Keratinocyte (primary cell): ENCODE measurements around the gene TFRC.

Source experiments
- EZH2 ChIP-seq: IDR thresholded peaks from one replicate; pipeline ENCODE4 v1.6.1; 2012; ENCODE audit warnings: inconsistent platforms, mild to moderate bottlenecking, low read length, moderate library complexity
- TF ChIP-seq, protein P1 (sequence below), 3 experiments: IDR thresholded peaks in 1 of 3; conservative IDR thresholded peaks in 1 of 3; optimal IDR thresholded peaks in 1 of 3; 2 replicates in 2 of 3; 3 replicates in 1 of 3; pipeline versions ENCODE3 to v1.5.1; 2011; ENCODE audit warnings: low read length in 3 of 3, mild to moderate bottlenecking in 3 of 3, moderate library complexity in 2 of 3, control low read depth in 1 of 3, inconsistent platforms in 1 of 3; ENCODE audit not compliant: insufficient read depth in 2 of 3; ENCODE audit errors: extremely low read depth in 1 of 3

GRCh38 chr3:196128172-196128843 is 46.4 kb upstream of the TFRC start:
- TF ChIP-seq, protein P1, sequence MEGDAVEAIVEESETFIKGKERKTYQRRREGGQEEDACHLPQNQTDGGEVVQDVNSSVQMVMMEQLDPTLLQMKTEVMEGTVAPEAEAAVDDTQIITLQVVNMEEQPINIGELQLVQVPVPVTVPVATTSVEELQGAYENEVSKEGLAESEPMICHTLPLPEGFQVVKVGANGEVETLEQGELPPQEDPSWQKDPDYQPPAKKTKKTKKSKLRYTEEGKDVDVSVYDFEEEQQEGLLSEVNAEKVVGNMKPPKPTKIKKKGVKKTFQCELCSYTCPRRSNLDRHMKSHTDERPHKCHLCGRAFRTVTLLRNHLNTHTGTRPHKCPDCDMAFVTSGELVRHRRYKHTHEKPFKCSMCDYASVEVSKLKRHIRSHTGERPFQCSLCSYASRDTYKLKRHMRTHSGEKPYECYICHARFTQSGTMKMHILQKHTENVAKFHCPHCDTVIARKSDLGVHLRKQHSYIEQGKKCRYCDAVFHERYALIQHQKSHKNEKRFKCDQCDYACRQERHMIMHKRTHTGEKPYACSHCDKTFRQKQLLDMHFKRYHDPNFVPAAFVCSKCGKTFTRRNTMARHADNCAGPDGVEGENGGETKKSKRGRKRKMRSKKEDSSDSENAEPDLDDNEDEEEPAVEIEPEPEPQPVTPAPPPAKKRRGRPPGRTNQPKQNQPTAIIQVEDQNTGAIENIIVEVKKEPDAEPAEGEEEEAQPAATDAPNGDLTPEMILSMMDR (optimal IDR thresholded peaks at IDR 0.05 in 1 of 3, IDR thresholded peaks at IDR 0.05 in 1 of 3, conservative IDR thresholded peaks at IDR 0.05 in 1 of 3; ENCODE audit: extremely low read depth in 1 of 3, insufficient read depth in 2 of 3, low read length in 3 of 3): no peak
- TF ChIP-seq EZH2: no peak
